Esophagus muscularis mucosa (tissue), 4 donors: ENCODE results near the gene SYN1. TPM values are rescaled to one million over a fixed set of nuclear protein-coding genes. Genes with fewer than 3 reads are reported as not detected.

Experiments
- DNase-seq: peaks from one replicate; pipeline ENCODE4 v3.0.0-alpha.2; 2017; ENCODE audit errors: extremely low spot score
- H3K27ac ChIP-seq, 4 donors: fragments of 200-600 bp; sonication (generic); replicated peaks in 1 of 4; 1 replicate in 3 of 4; 2 replicates in 1 of 4; pipeline ENCODE4 v1.5.1; 2016 to 2019; ENCODE audit warnings: mild to moderate bottlenecking in 1 of 4
- H3K27me3 ChIP-seq, 4 donors: fragments of 200-600 bp; sonication (generic); one replicate each; pipeline versions ENCODE4 v1.5.1 to v1.6.0; 2016 to 2019
- H3K36me3 ChIP-seq, 4 donors: fragments of 200-600 bp; sonication (generic); one replicate each; pipeline ENCODE4 v1.5.1; 2016 to 2019
- H3K4me1 ChIP-seq, 4 donors: fragments of 200-600 bp; sonication (generic); one replicate each; pipeline ENCODE4 v1.5.1; 2016 to 2019
- H3K4me3 ChIP-seq, 4 donors: fragments of 200-600 bp; sonication (generic); 1 replicate in 2 of 4; 2 replicates in 2 of 4; pipeline ENCODE4 v1.5.1; 2016 to 2019; ENCODE audit warnings: mild to moderate bottlenecking in 4 of 4, moderate library complexity in 1 of 4
- H3K9me3 ChIP-seq, 4 donors: fragments of 200-600 bp; sonication (generic); 1 replicate in 3 of 4; 2 replicates in 1 of 4; pipeline ENCODE4 v1.5.1; 2016 to 2019
- CTCF ChIP-seq, 3 experiments: fragments of 200-600 bp in 2 of 3; fragments of 450-650 bp in 1 of 3; sonication (generic) in 2 of 3; IDR thresholded peaks; one replicate each; pipeline ENCODE4 v1.5.1; 2017 to 2019; ENCODE audit warnings: antibody characterized with exemption in 3 of 3, mild to moderate bottlenecking in 2 of 3, moderate library complexity in 1 of 3
- EP300 ChIP-seq: sonication (generic); formaldehyde crosslinking; IDR thresholded peaks from one replicate; pipeline ENCODE4 v1.6.1; 2017; ENCODE audit warnings: antibody characterized with exemption
- POLR2A ChIP-seq: fragments of 450-650 bp; IDR thresholded peaks from one replicate; pipeline ENCODE4 v1.6.1; 2017; ENCODE audit warnings: antibody characterized with exemption, moderate library complexity, mild to moderate bottlenecking, low read depth
- POLR2AphosphoS5 ChIP-seq, 2 donors: sonication (generic); formaldehyde crosslinking; IDR thresholded peaks; one replicate each; pipeline ENCODE4 v1.6.1; 2017; ENCODE audit warnings: antibody characterized with exemption in 2 of 2
- WGBS: methylation state at CpG from one replicate; pipeline ENCODE4 v1.1.5; 2018; 5-methylcytosine and 5-hydroxymethylcytosine counted together
- intact Hi-C: fragments of 100-400 bp; cut with DNase I; formaldehyde crosslinking; loops from one replicate; pipeline ENCODE4 v1.15.1; 2023
- total RNA-seq, 4 donors: library from RNA; depleted of rRNA; stranded (reverse); fragments of >200 nt; gene quantifications; one replicate each; pipeline versions ENCODE4 v1.1.0 to v1.2.1, GENCODE V29; 2016

Gene SYN1
- total RNA-seq, 4 donors from 2014 or later, result 0.42 to 0.98 (median 0.56) TPM

DNA sequence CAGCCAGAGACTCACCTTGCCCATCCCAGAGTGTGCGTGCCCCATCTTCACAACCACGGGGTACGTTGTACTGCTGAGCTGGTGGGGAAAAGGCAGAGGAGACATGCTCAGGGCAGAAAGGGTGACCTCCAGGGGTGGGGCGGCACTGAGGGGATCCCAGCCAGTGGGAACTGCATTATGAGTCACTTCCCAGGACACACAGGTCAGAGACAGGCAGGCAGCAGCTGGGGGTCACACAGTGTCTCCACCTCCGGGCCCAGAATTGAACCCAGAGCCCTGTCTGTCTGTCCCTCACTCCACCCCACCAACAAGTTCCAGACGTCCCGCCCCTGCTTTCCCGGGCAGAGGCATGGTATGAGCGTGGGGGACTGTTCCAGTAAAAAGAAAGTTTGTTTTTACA, 42.2 kb downstream of the SYN1 start:
- H3K4me3 ChIP-seq, result no peak overlapping the region
- H3K27me3 ChIP-seq, result peaks cover 0 to 9% (median 0%) of the 10 kb centered on the region in 4 donors
- TF ChIP-seq CTCF (IDR thresholded peaks at IDR 0.05), result no peak
- TF ChIP-seq EP300, result no peak
- TF ChIP-seq POLR2AphosphoS5 (IDR thresholded peaks at IDR 0.05), result no peak
- TF ChIP-seq POLR2A, result no peak
- WGBS, result 61% methylated on average over 8 of the region's 9 CpGs
- DNase-seq, result no peak
- no peaks in the 10 kb centered on the region for H3K9me3 ChIP-seq
- intact Hi-C loops, result no loop called here
- no peak overlapping the region for H3K27ac ChIP-seq
- H3K4me1 ChIP-seq, result peaks cover 2 to 28% (median 26%) of the 10 kb centered on the region in 4 donors
- no peaks in the 10 kb centered on the region for H3K36me3 ChIP-seq

DNA sequence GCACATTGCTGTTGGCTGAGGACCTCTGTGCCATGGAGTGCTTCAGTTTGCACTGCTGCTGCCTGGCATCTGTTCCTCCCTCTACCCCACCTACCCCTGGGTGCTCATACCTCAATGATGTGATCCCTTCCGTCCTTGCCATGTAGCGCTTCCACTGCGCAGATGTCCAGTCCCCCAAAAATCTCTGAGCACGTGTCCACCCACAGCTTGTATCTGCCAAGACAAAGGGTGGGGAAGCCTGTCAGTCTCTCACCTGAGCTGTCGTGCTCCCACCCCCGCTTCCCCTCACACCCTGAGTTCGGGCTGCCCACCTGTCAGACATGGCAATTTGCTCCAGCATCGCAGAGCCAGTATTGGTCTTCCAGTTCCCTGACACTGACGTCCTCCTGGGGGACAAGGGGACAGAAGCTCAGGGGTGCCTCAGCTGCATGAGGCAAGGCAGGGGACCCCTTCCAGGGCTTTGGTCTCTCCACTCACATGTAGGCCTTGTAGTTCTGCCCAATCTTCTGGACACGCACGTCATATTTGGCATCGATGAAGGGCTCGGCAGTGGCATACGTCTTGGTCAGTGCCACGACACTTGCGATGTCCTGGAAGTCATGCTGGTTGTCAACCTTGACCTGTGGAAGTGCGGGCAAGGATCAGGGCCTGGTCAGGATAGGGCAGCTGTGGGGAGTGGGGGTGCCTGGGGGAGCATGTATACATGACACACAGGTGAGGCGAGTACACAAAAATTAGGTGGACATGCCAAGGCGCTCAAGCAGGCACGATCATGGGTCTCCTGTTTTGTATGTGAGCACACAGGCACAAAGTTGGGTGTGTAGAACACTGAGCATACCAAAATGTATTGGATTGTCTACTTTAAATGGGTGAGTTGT, 43.4 kb downstream of the SYN1 start:
- intact Hi-C loops, result no loop called here
- peak; percentile 5 for DNase-seq
- Histone ChIP-seq H3K4me1 (peaks cover 2 to 22% (median 18%) of the 10 kb centered on the region in 4 donors), H3K4me3 (no peak overlapping the region), H3K36me3 (peaks cover 0 to 10% (median 6%) of the 10 kb centered on the region in 4 donors), H3K9me3 (no peaks in the 10 kb centered on the region), H3K27me3 (peaks cover 0 to 9% (median 0%) of the 10 kb centered on the region in 4 donors), H3K27ac (no peak overlapping the region)
- 87% methylated on average over 13 of the region's 20 CpGs for WGBS
- TF ChIP-seq EP300 (no peak), POLR2A (no peak), CTCF (IDR thresholded peaks at IDR 0.05) (no peak), POLR2AphosphoS5 (IDR thresholded peaks at IDR 0.05) (no peak)

DNA sequence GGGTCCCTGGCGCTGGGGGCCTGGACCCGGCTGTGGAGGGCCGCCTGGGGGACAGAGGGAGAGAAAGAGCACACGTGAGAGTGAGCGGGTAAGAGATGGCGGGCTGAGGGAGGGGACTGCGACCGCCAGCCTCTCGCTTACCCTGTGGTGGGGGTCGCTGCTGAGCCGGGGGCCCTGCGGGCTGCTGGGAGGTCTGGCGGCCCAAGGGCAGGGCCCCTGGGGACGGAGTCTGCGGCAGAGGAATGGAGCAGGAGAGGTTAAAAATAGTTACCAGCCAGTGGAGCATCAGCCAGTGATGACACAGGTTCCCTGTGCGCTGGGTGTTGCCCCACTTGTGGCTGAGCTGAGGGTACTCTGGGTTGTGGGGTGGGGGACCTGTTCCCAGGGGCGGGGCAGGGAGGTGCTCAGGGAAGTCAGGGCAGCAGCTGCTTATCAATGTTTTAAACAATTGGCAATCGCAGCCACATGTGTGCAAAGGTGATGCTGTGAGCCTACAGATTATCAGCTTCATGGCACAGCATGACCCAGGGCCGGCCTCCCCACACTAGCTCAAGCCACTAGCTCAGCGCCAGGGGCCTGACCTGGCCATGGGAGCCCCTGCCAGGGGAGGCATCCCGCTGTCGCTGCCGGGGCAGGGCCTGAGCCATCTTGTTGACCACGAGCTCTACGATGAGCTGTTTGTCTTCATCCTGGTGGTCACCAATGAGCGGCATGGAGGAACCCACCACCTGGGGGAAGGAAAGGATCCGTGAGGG, 44.9 kb downstream of the SYN1 start:
- Histone ChIP-seq H3K4me3 (peak overlapping the region; percentile 28 to 50 (median 38)), H3K27me3 (peaks cover 0 to 9% (median 0%) of the 10 kb centered on the region in 4 donors), H3K27ac (peak overlapping the region; percentile 53 to 67 (median 58)), H3K36me3 (peaks cover 10 to 26% (median 19%) of the 10 kb centered on the region in 4 donors), H3K9me3 (no peaks in the 10 kb centered on the region), H3K4me1 (peaks cover 2 to 22% (median 18%) of the 10 kb centered on the region in 4 donors)
- no peak for DNase-seq
- intact Hi-C loops, result no loop called here
- 58% methylated on average over 25 of the region's 27 CpGs for WGBS
- TF ChIP-seq POLR2AphosphoS5 (IDR thresholded peaks at IDR 0.05) (no peak), POLR2A (no peak)

DNA sequence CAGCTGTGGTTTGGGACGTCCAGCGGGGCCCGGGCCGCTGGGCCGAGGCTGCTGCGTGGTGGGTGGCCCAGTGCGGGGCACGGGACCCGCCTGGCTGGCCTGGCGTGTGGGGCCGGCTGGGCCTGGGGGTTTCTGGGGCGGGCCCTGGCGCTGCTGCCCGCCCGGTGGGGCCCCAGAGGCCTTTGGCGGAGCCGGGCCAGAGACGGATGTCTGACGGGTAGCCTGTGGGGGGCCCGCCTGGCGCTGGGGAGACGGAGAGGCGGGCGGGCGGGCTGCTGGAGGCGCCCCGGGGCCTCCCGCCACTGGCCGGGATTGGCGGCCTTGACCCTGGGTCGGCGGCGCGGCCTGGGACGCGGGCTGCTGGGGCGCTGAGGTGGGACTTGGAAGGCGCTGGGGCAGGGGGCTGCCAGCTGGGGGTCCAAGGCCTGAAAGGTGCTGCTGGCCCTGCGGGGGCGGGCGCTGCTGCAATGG, 45.5 kb downstream of the SYN1 start:
- Histone ChIP-seq H3K4me1 (peaks cover 2 to 22% (median 18%) of the 10 kb centered on the region in 4 donors), H3K36me3 (peaks cover 14 to 32% (median 25%) of the 10 kb centered on the region in 4 donors), H3K27ac (peak overlapping the region; percentile 53 to 67 (median 58)), H3K9me3 (no peaks in the 10 kb centered on the region), H3K27me3 (peaks cover 0 to 9% (median 0%) of the 10 kb centered on the region in 4 donors), H3K4me3 (peak overlapping the region; percentile 28 to 50 (median 38))
- intact Hi-C loops, result no loop called here
- WGBS, result 46% methylated on average over 6 of the region's 41 CpGs
- no peak for DNase-seq
- no peak for TF ChIP-seq POLR2A
- no peak for TF ChIP-seq CTCF (IDR thresholded peaks at IDR 0.05)
- no peak for TF ChIP-seq EP300
- TF ChIP-seq POLR2AphosphoS5 (IDR thresholded peaks at IDR 0.05), result no peak
